Measurements from ENCODE around the gene TMEM132E.

TMEM132E gene

GRCh38 chr17:34607917-34608316 is 28.5 kb downstream of the TMEM132E start:
- DNase-seq = no peak

- DNase-seq = no peak
Observed at GRCh38 chr17:34609210-34609609, 29.8 kb downstream of the TMEM132E start.

- DNase-seq = no peak
Observed at GRCh38 chr17:34610039-34610438, 30.7 kb downstream of the TMEM132E start.

- DNase-seq = no peak
Observed at GRCh38 chr17:34610506-34610905, 31.1 kb downstream of the TMEM132E start.

DNA sequence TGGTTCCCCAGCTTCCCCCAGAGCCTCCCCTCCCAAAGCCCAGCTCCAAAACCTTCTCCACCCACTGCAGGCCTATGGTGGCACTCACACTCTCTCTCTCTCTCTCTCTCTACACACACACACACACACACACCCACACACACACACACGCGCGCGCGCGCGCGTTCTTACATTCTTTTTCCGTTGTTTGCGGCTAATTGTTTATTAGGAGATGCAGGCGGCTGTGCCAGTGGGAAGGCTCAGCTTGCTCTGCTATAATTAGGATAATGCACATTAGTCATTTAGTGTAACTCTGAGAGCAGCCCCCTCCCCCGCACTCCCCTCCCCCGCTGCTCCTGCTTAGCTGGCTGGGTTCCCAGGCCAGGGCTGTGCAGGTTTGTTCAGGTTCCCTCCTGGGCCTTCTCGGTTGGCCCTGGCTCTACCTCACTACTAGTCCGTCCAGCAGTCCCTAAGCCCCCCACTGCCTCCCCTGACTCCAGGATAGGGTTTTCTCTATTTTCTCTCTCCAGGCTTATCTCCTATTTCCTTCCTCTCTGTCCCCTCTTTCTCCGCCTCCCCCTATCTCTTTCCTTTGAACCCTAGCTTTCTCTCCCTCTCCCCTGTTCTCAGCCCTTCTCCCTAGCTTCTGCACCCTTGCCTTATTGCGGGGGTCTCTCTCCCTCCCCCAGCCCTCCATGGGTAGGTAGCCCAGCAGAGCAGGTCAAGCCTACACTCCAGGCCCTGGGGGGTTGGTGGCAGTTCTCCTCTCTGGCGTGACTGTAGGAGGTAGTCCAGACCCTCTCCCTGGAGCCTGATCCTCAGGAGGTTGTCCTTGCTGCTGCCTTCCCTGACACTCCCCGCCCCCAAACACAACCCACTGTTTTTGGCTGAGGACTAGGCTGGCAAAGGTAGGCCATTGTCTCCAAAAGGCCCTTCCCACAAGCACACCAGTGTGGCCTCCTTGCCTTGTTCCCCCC is 34.0 kb downstream of the TMEM132E start:
- no peak for DNase-seq

DNA sequence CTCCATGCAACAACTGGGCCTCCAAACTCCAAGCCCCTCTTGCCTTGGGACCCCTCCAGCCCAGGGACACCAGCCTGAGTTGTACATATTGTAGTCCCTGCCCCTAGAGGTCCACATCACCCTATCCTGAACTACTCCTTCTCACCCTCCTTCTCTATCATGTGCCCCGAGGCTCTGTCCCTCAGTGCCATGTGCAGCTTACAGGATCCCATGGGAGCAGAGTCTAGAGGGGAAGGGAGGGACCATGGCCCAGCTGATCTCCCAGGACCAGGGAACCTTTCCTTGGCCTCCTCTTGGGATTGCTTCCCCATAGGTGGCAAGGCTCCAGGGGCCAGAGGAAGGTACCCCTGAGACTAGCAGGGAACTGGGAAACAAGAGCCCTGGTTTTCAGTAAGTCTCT is 35.3 kb downstream of the TMEM132E start:
- no peak for DNase-seq

DNA sequence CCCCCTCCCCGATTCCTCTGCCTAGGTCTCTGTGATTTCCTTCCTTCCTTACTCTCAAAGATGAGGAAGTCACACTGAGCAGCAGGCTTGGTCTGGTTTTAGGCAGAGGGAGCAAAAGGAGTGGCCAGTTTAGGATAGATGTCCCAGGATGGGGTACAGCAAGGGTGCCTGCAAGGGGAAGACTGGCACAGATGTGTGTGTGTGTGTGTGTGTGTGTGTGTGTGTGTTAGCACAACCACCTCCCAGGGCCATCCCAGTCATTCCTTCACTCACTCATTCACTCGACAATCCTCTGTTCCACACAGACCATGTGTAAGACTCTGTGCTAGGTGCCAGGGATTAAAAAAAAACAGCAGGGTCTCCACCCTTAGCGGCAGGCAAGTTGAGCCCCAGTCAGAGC is 35.9 kb downstream of the TMEM132E start:
- DNase-seq = no peak

GRCh38 chr17:34616148-34616547 is 36.8 kb downstream of the TMEM132E start:
- DNase-seq = no peak

DNA sequence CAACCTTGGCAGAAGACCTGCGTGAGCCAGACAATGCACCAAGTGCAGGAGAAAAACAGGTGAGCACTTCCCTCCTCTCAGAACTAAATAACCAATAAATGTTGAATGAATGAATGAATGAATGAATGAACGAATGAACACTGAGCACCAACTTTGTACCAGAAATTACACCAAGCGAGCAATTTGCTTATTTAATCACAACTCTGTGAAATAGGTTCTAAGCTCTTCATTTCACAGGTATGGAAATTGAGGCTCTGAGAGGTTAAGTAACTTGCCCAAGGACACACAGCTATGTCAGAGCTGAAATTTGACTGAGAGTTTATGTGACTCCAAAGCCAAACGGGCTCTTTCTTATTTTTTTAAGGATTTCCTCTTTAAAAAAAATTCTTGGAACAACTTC is 38.0 kb downstream of the TMEM132E start:
- DNase-seq = no peak

GRCh38 chr17:34619687-34620217 is 40.4 kb downstream of the TMEM132E start:
- no peak for DNase-seq

DNA sequence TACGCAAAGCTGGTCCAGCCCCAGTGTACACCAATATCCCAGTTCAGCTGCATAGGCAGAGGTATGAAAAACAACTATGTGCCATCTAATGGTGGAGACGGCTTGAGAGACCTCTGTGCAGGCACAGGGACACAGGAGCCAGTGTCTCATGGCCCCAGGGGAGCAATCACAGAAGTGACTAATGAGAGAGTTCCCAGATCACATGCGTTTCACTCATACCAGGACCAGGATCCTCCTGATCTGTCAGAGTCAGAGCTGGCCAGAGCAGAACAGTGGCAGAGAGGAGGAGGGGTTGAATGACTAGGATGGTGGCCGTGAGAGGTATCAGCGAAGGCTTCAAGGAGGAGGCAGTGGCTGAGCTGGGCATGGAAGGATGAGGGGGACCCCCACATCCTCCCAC is 41.1 kb downstream of the TMEM132E start:
- DNase-seq = no peak

DNA sequence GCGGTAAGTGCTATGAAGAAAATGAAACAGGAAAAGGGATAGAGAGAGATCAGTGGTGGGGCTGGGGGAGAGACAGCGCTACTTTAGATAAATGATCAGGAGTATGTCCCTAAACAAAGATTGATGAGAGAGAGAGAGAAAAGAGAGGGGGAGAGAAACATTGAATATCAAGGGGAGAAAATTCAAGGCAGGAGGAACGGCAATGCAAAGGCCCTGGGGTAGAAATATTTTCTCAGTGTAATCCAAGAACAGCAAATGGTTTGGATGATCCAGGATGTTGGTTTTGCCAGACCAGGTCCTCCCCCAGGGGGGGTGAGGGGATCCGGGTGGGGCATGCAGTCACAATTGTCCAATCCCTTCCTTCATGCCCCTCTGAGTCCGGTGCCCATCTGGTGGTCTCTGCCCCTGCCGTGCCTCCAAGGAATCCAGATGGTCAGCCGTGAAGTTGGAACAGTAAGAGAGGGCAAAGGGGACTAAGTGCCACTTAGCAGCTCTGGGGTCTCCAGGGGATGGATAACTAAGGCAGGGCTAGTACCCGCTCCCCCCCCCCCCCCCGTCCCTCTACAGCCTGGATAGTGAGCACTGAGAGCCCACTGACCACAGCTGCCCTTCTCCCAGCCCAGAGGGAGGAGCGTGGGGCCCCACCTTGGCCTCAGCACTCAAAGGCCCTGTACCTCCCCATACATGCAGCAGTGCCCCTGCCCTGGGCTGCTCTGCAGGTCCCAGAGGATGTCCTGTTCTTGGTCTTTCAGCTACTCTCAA is 43.7 kb downstream of the TMEM132E start:
- DNase-seq = no peak

GRCh38 chr17:34623856-34624766 is 44.7 kb downstream of the TMEM132E start:
- no peak for DNase-seq

DNA sequence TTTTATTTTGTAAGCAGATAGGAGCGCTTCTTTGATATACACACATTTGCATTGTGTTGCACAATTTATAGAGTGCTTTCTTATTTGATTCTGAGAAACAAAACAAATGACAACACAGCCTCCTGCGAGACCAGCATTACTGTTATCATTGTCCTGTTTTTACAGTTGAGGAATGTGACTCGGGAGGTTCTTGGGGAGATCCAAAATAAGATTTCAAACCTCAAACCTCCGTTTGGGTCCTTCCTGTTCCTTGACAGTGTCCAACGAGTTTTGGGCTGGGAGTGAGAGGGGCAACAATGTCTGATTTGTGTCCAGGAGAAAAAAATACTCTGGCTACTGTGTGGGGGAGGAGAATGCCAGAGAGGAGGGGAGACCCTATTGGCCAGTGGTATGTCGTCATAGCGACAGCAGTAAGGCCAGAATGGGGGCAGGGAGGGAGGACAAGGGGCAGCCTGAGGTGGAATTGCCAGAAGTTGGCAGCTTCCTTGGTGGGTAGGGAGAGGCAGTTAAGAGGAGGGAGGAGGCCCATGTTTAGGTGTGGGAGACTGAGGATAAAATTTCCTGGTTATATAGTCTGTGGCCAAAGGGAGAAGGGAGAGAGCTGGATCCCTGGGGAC is 45.5 kb downstream of the TMEM132E start:
- no peak for DNase-seq

- no peak for DNase-seq
Observed at GRCh38 chr17:34626121-34626681, 46.8 kb downstream of the TMEM132E start.

GRCh38 chr17:34628879-34629278 is 49.5 kb downstream of the TMEM132E start:
- no peak for DNase-seq

GRCh38 chr17:34633351-34633750 is 54.0 kb downstream of the TMEM132E start:
- no peak for DNase-seq

GRCh38 chr17:34633760-34634159 is 54.4 kb downstream of the TMEM132E start:
- DNase-seq = no peak

DNA sequence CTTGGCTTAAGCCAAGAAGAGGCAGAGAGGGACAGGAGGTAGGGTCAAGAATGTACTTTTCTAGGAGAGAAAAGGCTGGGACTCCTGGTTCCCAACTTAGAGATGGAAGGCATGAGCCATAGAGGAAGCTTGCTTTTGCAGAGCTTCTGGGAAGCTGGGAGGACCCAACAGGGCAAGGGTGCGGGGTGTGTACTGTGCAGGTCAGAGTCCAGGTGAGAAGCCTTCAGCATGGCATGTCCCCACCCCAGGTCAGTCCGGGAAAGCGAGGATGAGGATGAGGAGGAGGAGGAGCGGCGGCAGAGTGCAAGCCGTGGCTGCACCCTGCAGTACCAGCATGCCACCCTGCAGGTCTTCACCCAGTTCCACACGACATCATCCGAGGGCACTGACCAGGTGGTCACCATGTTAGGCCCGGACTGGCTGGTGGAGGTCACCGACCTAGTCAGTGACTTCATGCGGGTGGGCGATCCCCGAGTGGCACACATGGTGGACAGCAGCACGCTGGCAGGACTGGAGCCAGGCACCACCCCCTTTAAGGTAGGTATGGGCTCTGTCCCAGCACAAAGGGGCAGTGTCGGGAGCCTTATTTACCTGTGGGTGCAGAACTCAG is 55.3 kb downstream of the TMEM132E start:
- no peak for DNase-seq

- no peak for DNase-seq
Observed at GRCh38 chr17:34635876-34636275, 56.5 kb downstream of the TMEM132E start.

DNA sequence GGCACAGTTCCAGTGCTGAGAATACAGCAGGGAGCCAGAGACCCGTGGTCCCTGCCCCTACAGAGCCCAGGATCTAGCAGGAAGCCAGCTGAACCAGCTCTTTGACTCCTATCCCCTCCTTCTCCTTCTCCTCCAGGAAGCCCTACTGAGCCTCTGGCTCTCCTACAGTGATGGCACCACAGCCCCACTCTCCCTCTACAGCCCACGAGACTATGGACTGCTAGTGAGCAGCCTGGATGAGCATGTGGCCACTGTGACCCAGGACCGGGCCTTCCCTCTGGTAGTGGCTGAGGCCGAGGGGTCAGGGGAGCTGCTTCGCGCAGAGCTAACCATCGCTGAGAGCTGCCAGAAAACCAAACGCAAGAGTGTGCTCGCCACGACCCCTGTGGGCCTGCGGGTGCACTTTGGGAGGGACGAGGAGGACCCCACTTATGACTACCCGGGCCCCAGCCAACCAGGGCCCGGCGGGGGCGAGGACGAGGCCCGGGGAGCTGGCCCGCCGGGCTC is 57.7 kb downstream of the TMEM132E start:
- no peak for DNase-seq

All from KG1 (cell line).